GM04504 (cell line): ENCODE measurements around the gene SGCD.
A peak's percentile ranks its signal among the peaks of the same experiment; 100 is the strongest.

Experiments
- DNase-seq: peaks from one replicate; pipeline ENCODE4 v3.0.0-alpha.2; 2012; ENCODE audit warnings: low read depth

SGCD gene

DNA sequence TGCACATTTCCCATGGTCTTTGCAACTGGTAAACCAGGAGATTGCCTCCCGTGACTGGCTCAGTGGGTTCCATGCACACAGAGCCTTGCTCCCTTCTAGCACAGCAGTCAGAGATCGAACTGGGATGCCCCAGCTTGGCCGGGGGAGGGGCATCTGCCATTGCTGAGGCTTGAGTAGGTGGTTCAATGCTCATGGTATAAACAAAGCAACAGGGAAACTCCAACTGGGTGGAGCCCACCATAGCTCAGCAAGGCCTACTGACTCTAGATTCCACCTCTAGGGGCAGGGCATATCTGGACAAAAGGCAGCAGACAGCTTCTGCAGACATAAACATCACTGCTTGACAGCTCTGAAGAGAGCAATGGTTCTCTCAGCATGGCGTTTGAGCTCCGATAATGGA is 456.1 kb downstream of the SGCD start:
- no peak for DNase-seq

GRCh38 chr5:156794687-156795086 is 467.7 kb downstream of the SGCD start:
- DNase-seq = no peak

GRCh38 chr5:156798201-156798600 is 471.2 kb downstream of the SGCD start:
- DNase-seq = no peak

- DNase-seq = no peak
Measured at GRCh38 chr5:156799171-156799570, 472.2 kb downstream of the SGCD start.

GRCh38 chr5:156800929-156801328 is 474.0 kb downstream of the SGCD start:
- no peak for DNase-seq

DNA sequence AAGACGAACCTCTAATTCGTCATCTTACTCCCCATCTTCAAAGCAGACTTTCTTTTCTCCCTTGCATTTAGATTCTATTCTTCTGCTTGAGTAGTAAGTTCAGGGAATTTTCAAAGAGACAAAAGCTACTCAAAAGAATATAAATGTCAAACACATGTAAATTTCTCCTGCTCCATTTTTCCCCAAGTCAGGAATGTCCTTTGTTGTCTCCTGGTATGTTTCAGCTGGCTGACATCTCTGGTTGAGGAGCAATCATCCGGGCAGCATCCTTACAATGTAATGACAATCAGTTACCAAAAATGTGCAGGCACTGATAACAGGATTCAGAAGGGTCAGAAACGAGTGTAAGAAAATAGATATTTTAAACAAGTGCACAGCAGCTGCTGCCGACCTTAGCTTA is 475.5 kb downstream of the SGCD start:
- no peak for DNase-seq

DNA sequence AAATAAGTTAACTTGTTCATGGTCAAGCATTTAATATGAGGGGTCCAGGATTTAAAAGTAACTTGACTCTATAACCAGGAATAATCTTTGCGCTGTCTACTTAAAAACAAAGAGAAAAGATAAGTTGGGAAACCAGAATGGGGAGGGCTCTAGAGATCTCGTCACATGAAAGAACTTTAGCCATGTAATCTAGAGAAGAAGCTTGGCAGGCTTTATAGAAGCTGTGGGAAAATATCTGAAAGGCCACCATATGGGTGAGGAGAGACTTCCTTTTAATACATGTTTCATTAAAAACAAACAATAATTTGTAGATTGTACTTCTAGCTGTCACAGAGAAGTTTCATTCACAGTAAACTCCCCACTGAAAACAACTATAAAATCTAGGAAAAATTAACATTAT is 476.4 kb downstream of the SGCD start:
- DNase-seq = no peak

DNA sequence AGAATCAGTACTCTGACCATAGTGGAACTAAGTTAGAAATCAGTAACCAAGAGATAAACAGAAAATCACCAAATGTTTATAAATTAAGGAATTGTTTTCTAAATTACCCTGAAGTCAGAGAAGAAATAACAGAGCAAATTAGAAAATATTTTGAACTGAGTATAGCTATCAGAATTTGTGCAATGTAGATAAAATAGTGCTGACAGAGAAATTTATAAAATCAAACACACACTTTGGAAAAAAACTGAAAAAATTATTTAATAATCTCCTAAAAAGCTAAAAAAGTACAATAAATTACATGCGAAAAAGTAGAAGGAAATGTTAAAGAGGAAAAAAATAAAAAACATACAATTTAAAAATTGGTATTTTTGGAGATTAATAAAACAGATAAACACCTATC is 486.0 kb downstream of the SGCD start:
- no peak for DNase-seq

- DNase-seq = peak; percentile 11
Measured at GRCh38 chr5:156815988-156816599, 489.1 kb downstream of the SGCD start.
